OCI-LY1 (cell line): ENCODE measurements around the gene FAT4.

Experiments
- CTCF ChIP-seq: fragments of 200-600 bp; sonication (generic), shearing (Covaris generic); IDR thresholded peaks from 2 replicates; pipeline ENCODE4 v1.5.1; 2017; ENCODE audit warnings: mild to moderate bottlenecking, antibody characterized with exemption, low read length, moderate library complexity, mixed read lengths
- EZH2 ChIP-seq: fragments of 200-600 bp; sonication (generic), shearing (Covaris generic); IDR thresholded peaks from 2 replicates; pipeline ENCODE4 v1.8.0; 2017; ENCODE audit warnings: borderline replicate concordance, mixed run types, mild to moderate bottlenecking, antibody characterized with exemption, low read length, moderate library complexity, mixed read lengths

GRCh38 chr4:125338814-125339213 lies 24.1 kb downstream of the FAT4 start:
- TF ChIP-seq CTCF (no peak), EZH2 (no peak)
